GM23338 (cell line): ENCODE measurements around the gene CDH4. TPM values are rescaled to one million over a fixed set of nuclear protein-coding genes. Genes with fewer than 3 reads are reported as not detected.
A peak's percentile ranks its signal among the peaks of the same experiment; 100 is the strongest.

Source experiments
- ATAC-seq: fragments of 200-7000 bp; cut with Tn5 transposase; 3 replicates; pipeline ENCODE4 v1.9.1; 2020
- DNase-seq: peaks from one replicate; pipeline ENCODE4 v3.0.0-alpha.2; 2015; ENCODE audit warnings: low spot score
- H2AFZ ChIP-seq: fragments of 200-600 bp; sonication (generic); 2 replicates; pipeline ENCODE4 v1.8.0; 2016; ENCODE audit warnings: antibody characterized with exemption, mild to moderate bottlenecking, moderate library complexity
- H3F3A ChIP-seq: fragments of 200-600 bp; sonication (generic); replicated peaks from 2 replicates; pipeline ENCODE4 v1.8.0; 2017; ENCODE audit warnings: antibody characterized with exemption, mixed run types, low read depth
- H3K27ac ChIP-seq: fragments of 200-600 bp; sonication (generic); 2 replicates; pipeline ENCODE4 v1.6.1; 2016; ENCODE audit warnings: low read depth
- H3K27me3 ChIP-seq: fragments of 200-600 bp; sonication (generic); 2 replicates; pipeline ENCODE4 v1.8.0; 2016; ENCODE audit warnings: mild to moderate bottlenecking, mixed run types, moderate library complexity; ENCODE audit not compliant: insufficient read depth
- H3K36me3 ChIP-seq: fragments of 200-600 bp; sonication (generic); 2 replicates; pipeline ENCODE4 v1.8.0; 2016; ENCODE audit warnings: mild to moderate bottlenecking; ENCODE audit not compliant: insufficient read depth
- H3K4me1 ChIP-seq: fragments of 200-600 bp; sonication (generic); 2 replicates; pipeline ENCODE4 v1.8.0; 2016; ENCODE audit warnings: mild to moderate bottlenecking, moderate library complexity; ENCODE audit not compliant: insufficient read depth
- H3K4me2 ChIP-seq: fragments of 200-600 bp; sonication (generic); 2 replicates; pipeline ENCODE4 v1.7.1; 2017; ENCODE audit warnings: mixed run types
- H3K4me3 ChIP-seq: fragments of 200-600 bp; sonication (generic); 2 replicates; pipeline ENCODE4 v1.6.1; 2016; ENCODE audit warnings: mixed run types
- H3K79me2 ChIP-seq: fragments of 200-600 bp; sonication (generic); replicated peaks from 2 replicates; pipeline ENCODE4 v1.8.0; 2017; ENCODE audit warnings: mild to moderate bottlenecking; ENCODE audit not compliant: insufficient read depth
- H3K9me2 ChIP-seq: fragments of 200-600 bp; sonication (generic); 2 replicates; pipeline ENCODE4 v1.8.0; 2017; ENCODE audit not compliant: insufficient read depth
- H4K20me1 ChIP-seq: fragments of 200-600 bp; sonication (generic); replicated peaks from 2 replicates; pipeline ENCODE4 v1.8.0; 2017; ENCODE audit warnings: mild to moderate bottlenecking; ENCODE audit not compliant: insufficient read depth
- H3K27ac Mint-ChIP-seq: 2 replicates; pipeline ENCODE4 v1.8.0; 2020; ENCODE audit warnings: inconsistent platforms, mild to moderate bottlenecking, moderate library complexity, mixed read lengths
- H3K27me3 Mint-ChIP-seq: 3 replicates; pipeline ENCODE4 v1.8.0; 2022; ENCODE audit warnings: low read depth, mild to moderate bottlenecking, moderate library complexity, mixed read lengths, inconsistent platforms; ENCODE audit not compliant: insufficient read depth, poor library complexity
- H3K36me3 Mint-ChIP-seq: 3 replicates; pipeline ENCODE4 v1.8.0; 2021; ENCODE audit warnings: low read depth, mild to moderate bottlenecking, inconsistent platforms, moderate library complexity, mixed read lengths
- H3K4me1 Mint-ChIP-seq: 3 replicates; pipeline ENCODE4 v1.8.0; 2020; ENCODE audit warnings: mild to moderate bottlenecking, inconsistent platforms, mixed read lengths
- H3K4me3 Mint-ChIP-seq: 3 replicates; pipeline ENCODE4 v1.8.0; 2021; ENCODE audit warnings: moderate library complexity, mild to moderate bottlenecking, inconsistent platforms, mixed read lengths
- H3K9me3 Mint-ChIP-seq: 3 replicates; pipeline ENCODE4 v1.8.0; 2020; ENCODE audit warnings: moderate library complexity, mild to moderate bottlenecking, inconsistent platforms, mixed read lengths
- CREB1 ChIP-seq: fragments of 250-450 bp; sonication (Bioruptor Pico); IDR thresholded peaks from 2 replicates; pipeline ENCODE4 v1.5.0; 2020; ENCODE audit warnings: low read depth, mild to moderate bottlenecking, moderate library complexity
- CTCF ChIP-seq, 2 experiments: fragments of 200-600 bp in 1 of 2; sonication (generic) in 1 of 2; conservative IDR thresholded peaks; 2 replicates each; pipeline versions ENCODE4 v1.5.1 to v1.6.1; 2016 to 2017; ENCODE audit warnings: antibody characterized with exemption in 2 of 2, low read depth in 2 of 2, mild to moderate bottlenecking in 2 of 2, moderate library complexity in 1 of 2
- EZH2 ChIP-seq: fragments of 200-600 bp; sonication (generic); IDR thresholded peaks from one replicate; pipeline ENCODE4 v1.8.0; 2017; ENCODE audit warnings: antibody characterized with exemption, mild to moderate bottlenecking, low read depth; ENCODE audit not compliant: unreplicated experiment
- JUNB ChIP-seq: IDR thresholded peaks from one replicate; pipeline ENCODE4 v1.6.1; 2016; ENCODE audit warnings: antibody characterized with exemption; ENCODE audit not compliant: unreplicated experiment
- NANOG ChIP-seq: IDR thresholded peaks from 2 replicates; pipeline ENCODE4 v1.6.1; 2016; ENCODE audit warnings: antibody characterized with exemption, borderline replicate concordance
- STAT1 ChIP-seq: IDR thresholded peaks from one replicate; pipeline ENCODE4 v1.6.1; 2016; ENCODE audit warnings: antibody characterized with exemption; ENCODE audit not compliant: unreplicated experiment
- ZNF114 ChIP-seq: fragments of 250-450 bp; sonication (Bioruptor Pico); IDR thresholded peaks from 2 replicates; pipeline ENCODE4 v1.5.0; 2020; ENCODE audit warnings: mild to moderate bottlenecking, moderate library complexity
- ZNF331 ChIP-seq: fragments of 250-450 bp; sonication (Bioruptor Pico); IDR thresholded peaks from 2 replicates; pipeline ENCODE4 v1.5.0; 2020; ENCODE audit warnings: low read depth, mild to moderate bottlenecking, moderate library complexity
- ZNF462 ChIP-seq: fragments of 250-450 bp; sonication (Bioruptor Pico); IDR thresholded peaks from 2 replicates; pipeline ENCODE4 v1.5.0; 2020; ENCODE audit warnings: mild to moderate bottlenecking, moderate library complexity
- polyA plus RNA-seq: library from polyadenylated mRNA; unstranded; fragments of >200 nt; fragmentation: Nextera tagmentation; extraction: Ambion mirVana; gene quantifications from 2 replicates; pipeline ENCODE4 v1.2.1, GENCODE V29; 2016
- total RNA-seq: library from RNA; depleted of rRNA; stranded (reverse); fragments of >200 nt; shearing (Covaris generic); gene quantifications from 2 replicates; pipeline ENCODE4 v1.2.3, GENCODE V29; 2014

Gene CDH4
- total and polyA plus RNA-seq, 2 experiments from 2014 or later: 1.2 to 4.2 TPM

- H3F3A ChIP-seq: no peaks in the 10 kb centered on the region
- H3K9me2 ChIP-seq: peaks cover 5% of the 10 kb centered on the region; the same call in 1 of the 2 replicates
- Mint-ChIP-seq H3K4me1 (peaks cover 14% of the 10 kb centered on the region), H3K27me3 (peaks cover 18% of the 10 kb centered on the region), H3K4me3 (no peak overlapping the region), H3K36me3 (no peaks in the 10 kb centered on the region), H3K27ac (no peak overlapping the region), H3K9me3 (no peaks in the 10 kb centered on the region; the same call in 2 of the 3 replicates)
- no peaks in the 10 kb centered on the region for H3K4me1 ChIP-seq
- no peak overlapping the region for H3K27ac ChIP-seq
- ATAC-seq (peak; percentile 55), DNase-seq (no peak)
- H3K79me2 ChIP-seq: no peaks in the 10 kb centered on the region
- no peak overlapping the region for H3K4me2 ChIP-seq
- no peak overlapping the region for H2AFZ ChIP-seq
- no peaks in the 10 kb centered on the region for H4K20me1 ChIP-seq
- TF ChIP-seq JUNB: no peak
- TF ChIP-seq CREB1 (CRISPR knock-in tag): no peak
- TF ChIP-seq ZNF114 (CRISPR knock-in tag): no peak
- TF ChIP-seq STAT1: no peak
- TF ChIP-seq EZH2: no peak
- TF ChIP-seq ZNF462 (CRISPR knock-in tag): no peak
- TF ChIP-seq ZNF331: no peak
- no peak for TF ChIP-seq NANOG
- no peak for TF ChIP-seq CTCF (conservative IDR thresholded peaks at IDR 0.05; ENCODE audit: low read depth in 2 of 2)
- no peak overlapping the region for H3K4me3 ChIP-seq
- no peaks in the 10 kb centered on the region for H3K36me3 ChIP-seq
- peaks cover 4% of the 10 kb centered on the region; the same call in 1 of the 2 replicates for H3K27me3 ChIP-seq
These were observed 330.3 kb downstream of the CDH4 start for GRCh38 chr20:61582196-61582923.
